Stomach (tissue), 9 donors: ENCODE data around the gene INIP. TPM values are rescaled to one million over a fixed set of nuclear protein-coding genes. Genes with fewer than 3 reads are reported as not detected.
"Not testable (repeated sequence)": the region's sequence is repeated elsewhere in the genome, so short reads cannot be mapped to it uniquely, and the experiment has no call there.

Experiments
- DNase-seq, 2 donors: peaks; one replicate each; pipeline versions ENCODE4 v3.0.0 to v3.0.0-alpha.2; 2013 to 2019
- H3K27ac ChIP-seq, 5 donors: fragments of 200-600 bp in 4 of 5; sonication (generic) in 4 of 5; one replicate each; pipeline ENCODE4 v1.5.1; 2013 to 2019; ENCODE audit warnings: mild to moderate bottlenecking in 1 of 5, moderate library complexity in 1 of 5
- H3K27me3 ChIP-seq, 3 donors: fragments of 200-600 bp; sonication (generic); one replicate each; pipeline ENCODE4 v1.5.1; 2017 to 2019; ENCODE audit warnings: mixed run types in 1 of 3
- H3K36me3 ChIP-seq, 4 donors: fragments of 200-600 bp; sonication (generic); 1 replicate in 3 of 4; 2 replicates in 1 of 4; pipeline ENCODE4 v1.5.1; 2016 to 2019
- H3K4me1 ChIP-seq, 4 donors: fragments of 200-600 bp; sonication (generic); one replicate each; pipeline ENCODE4 v1.5.1; 2016 to 2019
- H3K4me3 ChIP-seq, 4 donors: fragments of 200-600 bp; sonication (generic) in 3 of 4; one replicate each; pipeline ENCODE4 v1.5.1; 2016 to 2019; ENCODE audit warnings: mild to moderate bottlenecking in 1 of 4
- H3K9me3 ChIP-seq, 4 donors: fragments of 200-600 bp; sonication (generic); one replicate each; pipeline ENCODE4 v1.5.1; 2016 to 2019
- CTCF ChIP-seq, 7 experiments: fragments of 450-650 bp in 4 of 7; fragments of 200-600 bp in 3 of 7; sonication (generic) in 3 of 7; IDR thresholded peaks; one replicate each; pipeline ENCODE4 v1.5.1; 2016 to 2019; ENCODE audit warnings: antibody characterized with exemption in 7 of 7, control low read depth in 2 of 7, mild to moderate bottlenecking in 1 of 7
- EP300 ChIP-seq: sonication (generic); formaldehyde crosslinking; IDR thresholded peaks from one replicate; pipeline ENCODE4 v1.6.1; 2017; ENCODE audit warnings: antibody characterized with exemption
- POLR2A ChIP-seq, 4 donors: fragments of 450-650 bp; IDR thresholded peaks; one replicate each; pipeline ENCODE4 v1.6.1; 2016; ENCODE audit warnings: antibody characterized with exemption in 4 of 4, control low read depth in 2 of 4, mild to moderate bottlenecking in 1 of 4, moderate library complexity in 1 of 4
- POLR2AphosphoS5 ChIP-seq, 3 donors: sonication (generic); formaldehyde crosslinking; IDR thresholded peaks; one replicate each; pipeline ENCODE4 v1.6.1; 2016; ENCODE audit warnings: antibody characterized with exemption in 3 of 3
- WGBS, 5 donors: extraction: QIAGEN DNeasy Blood & Tissue Kit in 3 of 5; methylation state at CpG; one replicate each; pipeline versions ENCODE4 v1.1.5 to v1.1.7; 2013 to 2018; 5-methylcytosine and 5-hydroxymethylcytosine counted together
- intact Hi-C: fragments of 100-400 bp; cut with DNase I; formaldehyde crosslinking; loops from one replicate; pipeline ENCODE4 v1.15.1; 2023; ENCODE audit warnings: low total_unique reads
- polyA plus RNA-seq, 3 donors: library from polyadenylated mRNA; stranded (reverse); fragments of 200-250 nt; gene quantifications; one replicate each; pipeline ENCODE4 v1.2.3, GENCODE V29; 2013
- total RNA-seq, 5 donors: library from RNA; depleted of rRNA; stranded (reverse); fragments of >200 nt; gene quantifications; one replicate each; pipeline versions ENCODE4 v1.1.0 to v1.2.3, GENCODE V29; 2014 to 2016
- donor health status: healthy with polysubstance abuse.
- donor health status: Bipolar disorder and iron deficiency.
- donor health status: healthy.

The INIP gene
- total and polyA plus RNA-seq, 8 donors = 4.6 to 20.2 (median 12.5) TPM; not detected in 1

DNA sequence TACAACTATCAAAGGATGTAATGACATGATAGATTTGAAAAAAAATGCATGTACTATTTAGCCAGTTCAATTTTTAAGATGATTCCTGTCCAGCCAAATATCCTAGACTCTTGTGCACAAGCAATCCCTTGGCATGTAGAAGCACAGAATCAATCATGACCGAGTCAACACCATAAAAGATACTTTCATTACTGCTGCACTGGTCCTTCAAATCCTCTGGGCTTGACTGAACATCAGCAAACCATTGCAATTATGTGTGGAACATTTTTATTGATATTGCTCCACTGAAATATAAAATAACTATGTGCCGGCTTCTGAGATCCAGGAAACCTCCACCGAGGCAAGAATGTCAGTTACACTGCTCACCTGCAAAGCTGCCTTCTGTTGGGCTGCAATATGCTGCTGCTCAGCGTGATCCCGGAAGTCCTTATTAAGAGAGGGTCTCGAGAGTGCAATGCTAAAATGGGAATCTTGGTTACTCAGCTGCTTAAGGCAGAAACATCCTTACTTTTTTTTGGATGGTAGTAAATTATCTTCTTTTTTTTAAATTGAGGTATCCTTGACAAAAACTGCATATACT lies 28.7 kb downstream of the INIP start:
- Histone ChIP-seq H3K27me3 (no peaks in the 10 kb centered on the region), H3K36me3 (peaks cover 16 to 97% (median 95%) of the 10 kb centered on the region in 4 donors), H3K4me1 (no peaks in the 10 kb centered on the region), H3K9me3 (no peaks in the 10 kb centered on the region), H3K27ac (no peak overlapping the region), H3K4me3 (no peak overlapping the region)
- intact Hi-C loops = no loop called here
- WGBS, 5 donors = 93 to 96% (median 95%) methylated on average over 6 of the region's 6 CpGs
- no peak for TF ChIP-seq POLR2A (IDR thresholded peaks at IDR 0.05)
- TF ChIP-seq EP300 = no peak
- DNase-seq = no peak

DNA sequence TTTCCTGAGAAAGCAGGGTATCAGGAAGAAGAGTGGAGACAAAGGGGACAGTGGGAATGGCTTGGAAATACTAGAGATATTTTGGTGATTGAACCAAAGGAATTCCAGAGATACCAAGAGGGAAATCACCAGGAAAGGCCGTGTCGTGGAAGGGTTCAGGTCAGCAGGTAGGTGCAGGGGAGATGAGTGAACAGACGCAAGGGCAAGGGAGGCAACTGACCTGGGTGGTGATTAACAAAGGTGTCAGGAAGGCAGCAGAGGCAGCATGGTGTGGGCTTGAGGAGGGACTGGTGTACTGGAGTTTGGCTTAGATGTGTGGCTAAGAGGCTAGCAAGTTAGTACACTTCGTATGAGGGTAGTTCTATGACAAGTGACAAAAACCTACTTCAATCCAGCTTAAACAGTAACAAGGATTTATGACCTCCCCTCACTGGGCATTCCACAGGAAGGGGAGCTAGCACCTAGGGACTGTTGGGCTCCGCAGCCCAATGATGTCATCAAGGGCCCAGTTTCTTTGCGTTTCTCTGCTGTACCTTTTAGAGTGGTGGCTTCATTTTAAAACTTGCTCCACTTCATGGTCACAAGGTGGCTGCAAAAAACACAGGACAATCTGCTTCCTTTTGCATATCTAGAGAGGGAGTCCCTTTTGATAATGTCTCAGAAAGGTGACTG lies 37.0 kb downstream of the INIP start:
- WGBS, 5 donors = 81 to 86% (median 85%) methylated on average over 6 of the region's 6 CpGs

DNA sequence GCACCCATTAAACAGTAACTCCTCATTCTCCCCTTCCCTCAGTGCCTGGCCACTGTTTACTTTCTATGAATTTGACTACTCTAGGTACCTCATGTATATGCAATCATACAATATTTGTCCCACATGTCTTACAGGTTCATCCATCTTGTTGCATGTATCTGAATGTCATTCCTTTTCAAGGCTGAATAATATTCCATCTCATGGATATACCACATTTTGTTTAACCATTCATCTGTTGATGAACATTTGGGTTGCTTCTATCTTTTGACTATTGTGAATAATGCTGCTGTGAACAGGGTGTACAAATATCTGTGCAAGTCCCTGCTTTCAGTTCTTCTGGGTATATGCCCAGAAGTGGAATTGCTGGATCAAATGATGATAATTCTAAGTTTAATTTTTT lies 40.9 kb downstream of the INIP start:
- Histone ChIP-seq H3K4me1 (no peaks in the 10 kb centered on the region), H3K27me3 (no peaks in the 10 kb centered on the region), H3K27ac (no peak overlapping the region), H3K36me3 (no peaks in the 10 kb centered on the region), H3K9me3 (peaks cover 0 to 28% (median 19%) of the 10 kb centered on the region in 4 donors), H3K4me3 (no peak overlapping the region)
- intact Hi-C loops = no loop called here
- TF ChIP-seq EP300 = no peak
- TF ChIP-seq CTCF (IDR thresholded peaks at IDR 0.05) = no peak
- TF ChIP-seq POLR2AphosphoS5 (IDR thresholded peaks at IDR 0.05) = no peak
- TF ChIP-seq POLR2A (IDR thresholded peaks at IDR 0.05) = no peak
- no peak for DNase-seq

More for the DNA sequence above, 37.0 kb downstream of the INIP start:
- Histone ChIP-seq H3K4me3 (no peak overlapping the region), H3K4me1 (no peaks in the 10 kb centered on the region), H3K27me3 (no peaks in the 10 kb centered on the region), H3K36me3 (peaks cover 0 to 24% (median 12%) of the 10 kb centered on the region in 4 donors), H3K27ac (no peak overlapping the region), H3K9me3 (peaks cover 0 to 28% (median 19%) of the 10 kb centered on the region in 4 donors)
- no peak for TF ChIP-seq POLR2A (IDR thresholded peaks at IDR 0.05)
- TF ChIP-seq POLR2AphosphoS5 (IDR thresholded peaks at IDR 0.05) = no peak
- intact Hi-C loops = no loop called here
- no peak for DNase-seq

- WGBS, 5 donors = 90 to 97% (median 93%) methylated on average over 4 of the region's 4 CpGs
- DNase-seq, H3K36me3 ChIP-seq, H3K4me1 ChIP-seq, intact Hi-C loops, H3K27me3 ChIP-seq, H3K4me3 ChIP-seq, H3K27ac ChIP-seq: not testable (repeated sequence)
- peaks cover 0 to 20% (median 12%) of the 10 kb centered on the region in 4 donors for H3K9me3 ChIP-seq
Observed at GRCh38 chr9:112673221-112673620, 44.7 kb downstream of the INIP start.

- intact Hi-C loops = no loop called here
Observed at GRCh38 chr9:112670991-112671625, 46.8 kb downstream of the INIP start.

More at GRCh38 chr9:112670991-112671625, 46.8 kb downstream of the INIP start:
- Histone ChIP-seq H3K27ac (no peak overlapping the region), H3K36me3 (no peaks in the 10 kb centered on the region), H3K4me1 (no peaks in the 10 kb centered on the region), H3K9me3 (no peaks in the 10 kb centered on the region), H3K4me3 (no peak overlapping the region), H3K27me3 (no peaks in the 10 kb centered on the region)
- no peak for DNase-seq
- TF ChIP-seq CTCF (IDR thresholded peaks at IDR 0.05) (no peak), POLR2AphosphoS5 (IDR thresholded peaks at IDR 0.05) (no peak), POLR2A (IDR thresholded peaks at IDR 0.05) (no peak), EP300 (no peak)
- WGBS, 5 donors = 66 to 78% (median 75%) methylated on average over 7 of the region's 7 CpGs
